HFFc6 (cell line): Measurements from ENCODE around the gene CCDC106. TPM values are rescaled to one million over a fixed set of nuclear protein-coding genes. Genes with fewer than 3 reads are reported as not detected.

ENCODE experiments used
- DNase-seq: peaks from one replicate; pipeline ENCODE4 v3.0.0-alpha.2; 2018
- H3K27ac Mint-ChIP-seq: 2 replicates; pipeline ENCODE4 v1.8.0; 2020; ENCODE audit warnings: mild to moderate bottlenecking, mixed read lengths
- H3K27me3 Mint-ChIP-seq: 2 replicates; pipeline ENCODE4 v1.8.0; 2021; ENCODE audit warnings: mild to moderate bottlenecking, moderate library complexity, mixed read lengths; ENCODE audit not compliant: insufficient read depth
- H3K36me3 Mint-ChIP-seq: 2 replicates; pipeline ENCODE4 v1.8.0; 2021; ENCODE audit warnings: low read depth, mixed read lengths
- H3K4me1 Mint-ChIP-seq: 2 replicates; pipeline ENCODE4 v1.8.0; 2020; ENCODE audit warnings: low read depth, mixed read lengths
- H3K4me3 Mint-ChIP-seq: 2 replicates; pipeline ENCODE4 v1.8.0; 2020; ENCODE audit warnings: mild to moderate bottlenecking, moderate library complexity, mixed read lengths
- H3K9me3 Mint-ChIP-seq: 2 replicates; pipeline ENCODE4 v1.8.0; 2020; ENCODE audit warnings: mild to moderate bottlenecking, mixed read lengths
- CTCF ChIP-seq: fragments of 200-600 bp; sonication (generic); IDR thresholded peaks from 2 replicates; pipeline ENCODE4 v1.5.0; 2021; ENCODE audit warnings: antibody characterized with exemption, mild to moderate bottlenecking
- total RNA-seq, 6 experiments: library from RNA; stranded (reverse); fragmentation: NEBNext Ultra II Directional; extraction: Animal tissue kit (Norgen Biotek cat#: 25700); gene quantifications; 2 replicates in 1 of 6; 3 replicates in 5 of 6; pipeline ENCODE4 v1.2.3, GENCODE V29; 2021

The CCDC106 gene
- total RNA-seq, 6 experiments from 2014 or later = 12.9 to 17.4 (median 14.0) TPM

- Mint-ChIP-seq H3K4me3 (peak within 1 kb of the TSS; percentile 97), H3K27me3 (peaks cover 8% of the 10 kb centered on the region), H3K27ac (peak within 1 kb of the TSS; percentile 100), H3K4me1 (peaks cover 35% of the 10 kb centered on the region), H3K9me3 (no peaks in the 10 kb centered on the region), H3K36me3 (peaks cover 12% of the 10 kb centered on the region)
- DNase-seq = peak; percentile 86
- TF ChIP-seq CTCF = peak; percentile 17
These were observed 7.0 kb downstream of the CCDC106 start, which contains the start of gene U2AF2 for GRCh38 chr19:55654868-55655647. U2AF2 (plus strand) TSS chr19:55655035; CDS start chr19:55655105, 70 bp downstream.

- H3K27me3 Mint-ChIP-seq = peaks cover 8% of the 10 kb centered on the region
- H3K36me3 Mint-ChIP-seq = peaks cover 12% of the 10 kb centered on the region
- H3K27ac Mint-ChIP-seq = peak overlapping the region; percentile 100
- H3K4me1 Mint-ChIP-seq = peaks cover 35% of the 10 kb centered on the region
- peak overlapping the region; percentile 97 for H3K4me3 Mint-ChIP-seq
- DNase-seq = no peak
- no peaks in the 10 kb centered on the region for H3K9me3 Mint-ChIP-seq
- TF ChIP-seq CTCF = no peak
These were observed 7.6 kb downstream of the CCDC106 start for GRCh38 chr19:55655648-55656040.

- Mint-ChIP-seq H3K36me3 (peaks cover 12% of the 10 kb centered on the region), H3K4me1 (peaks cover 35% of the 10 kb centered on the region), H3K4me3 (peak overlapping the region; percentile 97), H3K27ac (peak overlapping the region; percentile 100), H3K9me3 (no peaks in the 10 kb centered on the region), H3K27me3 (peaks cover 8% of the 10 kb centered on the region)
- no peak for DNase-seq
- TF ChIP-seq CTCF = no peak
These were observed 8.5 kb downstream of the CCDC106 start for GRCh38 chr19:55656552-55656951.

GRCh38 chr19:55656988-55657747 is 9.2 kb downstream of the CCDC106 start:
- no peaks in the 10 kb centered on the region for H3K9me3 Mint-ChIP-seq
- H3K27me3 Mint-ChIP-seq = peaks cover 10% of the 10 kb centered on the region
- peak overlapping the region; percentile 97 for H3K4me3 Mint-ChIP-seq
- TF ChIP-seq CTCF = no peak
- H3K4me1 Mint-ChIP-seq = peaks cover 35% of the 10 kb centered on the region
- no peak for DNase-seq
- H3K27ac Mint-ChIP-seq = peak overlapping the region; percentile 51
- peaks cover 17% of the 10 kb centered on the region for H3K36me3 Mint-ChIP-seq

GRCh38 chr19:55658846-55659459 is 10.9 kb downstream of the CCDC106 start:
- Mint-ChIP-seq H3K27ac (0 out of 2 replicates have a peak overlapping the region, but pooled peaks have one; percentile 36), H3K4me1 (peaks cover 35% of the 10 kb centered on the region), H3K9me3 (no peaks in the 10 kb centered on the region), H3K36me3 (peaks cover 27% of the 10 kb centered on the region), H3K27me3 (peaks cover 7% of the 10 kb centered on the region), H3K4me3 (no peak overlapping the region)
- TF ChIP-seq CTCF = no peak
- DNase-seq = no peak
